ENCODE data around the gene C14orf119. TPM values are rescaled to one million over a fixed set of nuclear protein-coding genes. Genes with fewer than 3 reads are reported as not detected.

C14orf119 gene
- total RNA-seq, 2 experiments from 2014 or later = 42.4 to 44.5 TPM

Other genes starting within 250 kb of the C14orf119 start
- 19.0 and 25.5 TPM in 2 replicates for gene LRP10, start 223.8 kb upstream of the C14orf119 start, total RNA-seq (2014; rRNA removed; shearing (Covaris generic))
- gene LRP10, start 223.8 kb upstream of the C14orf119 start, total RNA-seq (2022) = 53.3 and 55.1 TPM in 2 replicates
- 1.1 and 5.7 TPM in 2 replicates for gene REM2, start 212.3 kb upstream of the C14orf119 start, total RNA-seq (2014; rRNA removed; shearing (Covaris generic))
- gene REM2, start 212.3 kb upstream of the C14orf119 start, total RNA-seq (2022) = 1.5 and 2.1 TPM in 2 replicates
- gene RBM23, start 176.4 kb upstream of the C14orf119 start, total RNA-seq (2014; rRNA removed; shearing (Covaris generic)) = 81.0 and 106 TPM in 2 replicates
- gene RBM23, start 176.4 kb upstream of the C14orf119 start, total RNA-seq (2022) = 90.1 and 91.0 TPM in 2 replicates
- gene PRMT5, start 166.1 kb upstream of the C14orf119 start, total RNA-seq (2014; rRNA removed; shearing (Covaris generic)) = 82.2 and 93.1 TPM in 2 replicates
- 124 and 135 TPM in 2 replicates for gene PRMT5, start 166.1 kb upstream of the C14orf119 start, total RNA-seq (2022)
- gene HAUS4, start 138.4 kb upstream of the C14orf119 start, total RNA-seq (2014; rRNA removed; shearing (Covaris generic)) = 105 and 126 TPM in 2 replicates
- gene HAUS4, start 138.4 kb upstream of the C14orf119 start, total RNA-seq (2022) = 96.7 and 103 TPM in 2 replicates
- 0.13 and 0.22 TPM in 2 replicates for gene AJUBA, start 113.0 kb upstream of the C14orf119 start, total RNA-seq (2014; rRNA removed; shearing (Covaris generic))
- 0.37 and 0.88 TPM in 2 replicates for gene AJUBA, start 113.0 kb upstream of the C14orf119 start, total RNA-seq (2022)
- gene C14orf93, start 85.4 kb upstream of the C14orf119 start, total RNA-seq (2014; rRNA removed; shearing (Covaris generic)) = 13.8 and 17.9 TPM in 2 replicates
- gene C14orf93, start 85.4 kb upstream of the C14orf119 start, total RNA-seq (2022) = 15.2 and 17.4 TPM in 2 replicates
- gene PSMB5, start 60.6 kb upstream of the C14orf119 start, total RNA-seq (2014; rRNA removed; shearing (Covaris generic)) = 111 and 133 TPM in 2 replicates
- 85.5 and 122 TPM in 2 replicates for gene PSMB5, start 60.6 kb upstream of the C14orf119 start, total RNA-seq (2022)
- not detected in 2 replicates for gene PSMB11, start 53.3 kb upstream of the C14orf119 start, total RNA-seq (2014; rRNA removed; shearing (Covaris generic))
- gene PSMB11, start 53.3 kb upstream of the C14orf119 start, total RNA-seq (2022) = not detected in 2 replicates
- gene CDH24, start 38.0 kb upstream of the C14orf119 start, total RNA-seq (2014; rRNA removed; shearing (Covaris generic)) = 1.1 and 1.5 TPM in 2 replicates
- 0.46 and 0.51 TPM in 2 replicates for gene CDH24, start 38.0 kb upstream of the C14orf119 start, total RNA-seq (2022)
- gene ACIN1, start 369 bp upstream of the C14orf119 start, total RNA-seq (2014; rRNA removed; shearing (Covaris generic)) = 107 and 130 TPM in 2 replicates
- 203 and 206 TPM in 2 replicates for gene ACIN1, start 369 bp upstream of the C14orf119 start, total RNA-seq (2022)
- gene CIROP, start 9.5 kb downstream of the C14orf119 start, total RNA-seq (2014; rRNA removed; shearing (Covaris generic)) = not detected in 2 replicates
- gene CIROP, start 9.5 kb downstream of the C14orf119 start, total RNA-seq (2022) = not detected in 2 replicates
- gene CEBPE, start 23.8 kb downstream of the C14orf119 start, total RNA-seq (2014; rRNA removed; shearing (Covaris generic)) = 0.67 and 1.1 TPM in 2 replicates
- 2.2 and 2.3 TPM in 2 replicates for gene CEBPE, start 23.8 kb downstream of the C14orf119 start, total RNA-seq (2022)
- gene SLC7A8, start 88.2 kb downstream of the C14orf119 start, total RNA-seq (2014; rRNA removed; shearing (Covaris generic)) = 0.49 and 4.0 TPM in 2 replicates
- 6.2 and 11.4 TPM in 2 replicates for gene SLC7A8, start 88.2 kb downstream of the C14orf119 start, total RNA-seq (2022)
- gene RNF212B, start 142.4 kb downstream of the C14orf119 start, total RNA-seq (2014; rRNA removed; shearing (Covaris generic)) = not detected in 2 replicates
- gene RNF212B, start 142.4 kb downstream of the C14orf119 start, total RNA-seq (2022) = not detected in 2 replicates
- gene HOMEZ, start 190.6 kb downstream of the C14orf119 start, total RNA-seq (2014; rRNA removed; shearing (Covaris generic)) = 6.3 and 7.1 TPM in 2 replicates
- 16.5 and 17.2 TPM in 2 replicates for gene HOMEZ, start 190.6 kb downstream of the C14orf119 start, total RNA-seq (2022)
- gene PPP1R3E, start 207.4 kb downstream of the C14orf119 start, total RNA-seq (2014; rRNA removed; shearing (Covaris generic)) = 24.4 and 31.0 TPM in 2 replicates
- gene PPP1R3E, start 207.4 kb downstream of the C14orf119 start, total RNA-seq (2022) = 95.5 and 102 TPM in 2 replicates
- gene BCL2L2, start 211.3 kb downstream of the C14orf119 start, total RNA-seq (2014; rRNA removed; shearing (Covaris generic)) = 7.2 and 8.6 TPM in 2 replicates
- gene BCL2L2, start 211.3 kb downstream of the C14orf119 start, total RNA-seq (2022) = 17.4 and 18.0 TPM in 2 replicates
- gene PABPN1, start 226.0 kb downstream of the C14orf119 start, total RNA-seq (2014; rRNA removed; shearing (Covaris generic)) = 120 and 167 TPM in 2 replicates
- 314 and 319 TPM in 2 replicates for gene PABPN1, start 226.0 kb downstream of the C14orf119 start, total RNA-seq (2022)

Measured in OCI-LY7 (cell line).